ENCODE results near the gene PLEKHM2. TPM values are rescaled to one million over a fixed set of nuclear protein-coding genes. Genes with fewer than 3 reads are reported as not detected.

PLEKHM2 gene, protein sequence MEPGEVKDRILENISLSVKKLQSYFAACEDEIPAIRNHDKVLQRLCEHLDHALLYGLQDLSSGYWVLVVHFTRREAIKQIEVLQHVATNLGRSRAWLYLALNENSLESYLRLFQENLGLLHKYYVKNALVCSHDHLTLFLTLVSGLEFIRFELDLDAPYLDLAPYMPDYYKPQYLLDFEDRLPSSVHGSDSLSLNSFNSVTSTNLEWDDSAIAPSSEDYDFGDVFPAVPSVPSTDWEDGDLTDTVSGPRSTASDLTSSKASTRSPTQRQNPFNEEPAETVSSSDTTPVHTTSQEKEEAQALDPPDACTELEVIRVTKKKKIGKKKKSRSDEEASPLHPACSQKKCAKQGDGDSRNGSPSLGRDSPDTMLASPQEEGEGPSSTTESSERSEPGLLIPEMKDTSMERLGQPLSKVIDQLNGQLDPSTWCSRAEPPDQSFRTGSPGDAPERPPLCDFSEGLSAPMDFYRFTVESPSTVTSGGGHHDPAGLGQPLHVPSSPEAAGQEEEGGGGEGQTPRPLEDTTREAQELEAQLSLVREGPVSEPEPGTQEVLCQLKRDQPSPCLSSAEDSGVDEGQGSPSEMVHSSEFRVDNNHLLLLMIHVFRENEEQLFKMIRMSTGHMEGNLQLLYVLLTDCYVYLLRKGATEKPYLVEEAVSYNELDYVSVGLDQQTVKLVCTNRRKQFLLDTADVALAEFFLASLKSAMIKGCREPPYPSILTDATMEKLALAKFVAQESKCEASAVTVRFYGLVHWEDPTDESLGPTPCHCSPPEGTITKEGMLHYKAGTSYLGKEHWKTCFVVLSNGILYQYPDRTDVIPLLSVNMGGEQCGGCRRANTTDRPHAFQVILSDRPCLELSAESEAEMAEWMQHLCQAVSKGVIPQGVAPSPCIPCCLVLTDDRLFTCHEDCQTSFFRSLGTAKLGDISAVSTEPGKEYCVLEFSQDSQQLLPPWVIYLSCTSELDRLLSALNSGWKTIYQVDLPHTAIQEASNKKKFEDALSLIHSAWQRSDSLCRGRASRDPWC
- total RNA-seq (ENCODE audit: low replicate concordance), result 54.9 and 57.5 TPM in 2 replicates
- long read RNA-seq, partial matches to known transcripts, result 6 of 10 reads
- long read RNA-seq, other reads (novel, unspliced or antisense), result 4 of 10 reads

DNA sequence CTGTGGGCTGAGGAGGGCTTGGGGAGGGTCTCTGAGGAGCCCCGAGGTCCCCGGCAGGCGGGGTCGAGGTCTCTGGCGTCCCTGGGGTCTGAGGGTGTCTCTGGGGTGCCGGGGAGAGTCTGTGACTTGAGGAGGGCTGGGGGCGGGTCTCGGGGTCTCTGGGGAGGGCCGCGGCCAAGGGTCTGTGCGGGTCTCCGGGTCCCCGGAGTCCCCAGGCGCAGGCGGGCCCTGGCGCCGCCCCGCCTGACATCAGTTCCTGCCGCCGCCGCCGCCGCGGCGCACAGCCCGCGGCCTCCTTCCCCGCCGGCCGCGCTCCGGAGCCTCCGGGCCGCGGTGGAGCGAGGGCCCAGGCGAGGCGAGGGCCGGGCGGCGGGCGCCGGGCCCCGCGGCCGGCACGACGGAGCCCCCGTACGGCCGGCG is at the start of gene PLEKHM2:
PLEKHM2 (plus strand) TSS at position 279 of the 420 bp plus-strand sequence. CDS start 239 bp downstream, outside the sequence.
- Mint-ChIP-seq H3K36me3 (peaks cover 11% of the 10 kb centered on the region), H3K27me3 (no peaks in the 10 kb centered on the region), H3K27ac (peak within 1 kb of the TSS; percentile 92), H3K4me3 (peak within 1 kb of the TSS; percentile 93), H3K9me3 (no peaks in the 10 kb centered on the region), H3K4me1 (ENCODE audit: unreplicated experiment) (peaks cover 26% of the 10 kb centered on the region)
- no peak for DNase-seq (ENCODE audit: extremely low spot score, unreplicated experiment)
- TF ChIP-seq, protein P1, sequence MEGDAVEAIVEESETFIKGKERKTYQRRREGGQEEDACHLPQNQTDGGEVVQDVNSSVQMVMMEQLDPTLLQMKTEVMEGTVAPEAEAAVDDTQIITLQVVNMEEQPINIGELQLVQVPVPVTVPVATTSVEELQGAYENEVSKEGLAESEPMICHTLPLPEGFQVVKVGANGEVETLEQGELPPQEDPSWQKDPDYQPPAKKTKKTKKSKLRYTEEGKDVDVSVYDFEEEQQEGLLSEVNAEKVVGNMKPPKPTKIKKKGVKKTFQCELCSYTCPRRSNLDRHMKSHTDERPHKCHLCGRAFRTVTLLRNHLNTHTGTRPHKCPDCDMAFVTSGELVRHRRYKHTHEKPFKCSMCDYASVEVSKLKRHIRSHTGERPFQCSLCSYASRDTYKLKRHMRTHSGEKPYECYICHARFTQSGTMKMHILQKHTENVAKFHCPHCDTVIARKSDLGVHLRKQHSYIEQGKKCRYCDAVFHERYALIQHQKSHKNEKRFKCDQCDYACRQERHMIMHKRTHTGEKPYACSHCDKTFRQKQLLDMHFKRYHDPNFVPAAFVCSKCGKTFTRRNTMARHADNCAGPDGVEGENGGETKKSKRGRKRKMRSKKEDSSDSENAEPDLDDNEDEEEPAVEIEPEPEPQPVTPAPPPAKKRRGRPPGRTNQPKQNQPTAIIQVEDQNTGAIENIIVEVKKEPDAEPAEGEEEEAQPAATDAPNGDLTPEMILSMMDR (conservative IDR thresholded peaks at IDR 0.05), result no peak

DNA sequence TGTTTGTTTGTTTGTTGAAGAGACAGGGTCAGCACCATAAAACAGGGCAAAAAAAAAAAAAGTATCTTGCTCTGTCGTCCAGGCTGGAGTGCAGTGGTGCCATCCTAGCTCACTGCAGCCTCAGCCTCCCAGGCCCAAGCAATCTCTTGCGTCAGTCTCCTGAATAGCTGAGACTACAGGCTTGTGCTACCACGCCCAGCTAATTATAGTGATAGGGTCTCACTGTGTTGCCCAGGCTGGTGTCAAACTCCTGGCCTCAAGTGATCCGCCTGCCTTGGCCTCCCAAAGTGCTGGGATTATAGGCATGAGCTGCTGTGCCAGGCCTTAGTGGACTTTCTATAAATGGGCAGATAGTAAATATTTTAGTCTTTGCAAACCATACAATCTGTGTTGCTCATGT is 47.7 kb upstream of the PLEKHM2 start:
- Mint-ChIP-seq H3K27me3 (no peaks in the 10 kb centered on the region), H3K36me3 (peaks cover 40% of the 10 kb centered on the region), H3K27ac (no peak overlapping the region)

DNA sequence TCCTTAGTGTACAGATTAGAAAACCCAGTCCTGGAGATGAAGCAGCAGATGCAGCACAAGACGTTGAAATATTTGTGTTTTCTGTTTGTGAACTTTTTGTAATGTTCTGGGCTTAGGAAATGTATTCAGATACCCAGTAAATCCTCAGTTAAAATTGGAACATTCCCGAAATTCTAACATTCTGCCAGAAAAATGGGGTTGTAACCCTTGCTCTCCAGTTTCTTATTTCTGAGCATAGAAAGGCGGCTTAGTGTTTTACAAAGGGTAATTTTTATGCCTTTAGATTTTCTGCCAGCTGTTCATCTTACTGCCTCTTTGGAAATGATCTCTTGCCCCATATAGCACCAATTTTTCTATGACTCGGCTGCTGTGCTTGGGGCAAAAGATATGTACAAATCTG is 46.3 kb upstream of the PLEKHM2 start:
- peaks cover 42% of the 10 kb centered on the region for H3K36me3 Mint-ChIP-seq
- no peaks in the 10 kb centered on the region for H3K9me3 Mint-ChIP-seq
- H3K27me3 Mint-ChIP-seq, result no peaks in the 10 kb centered on the region

More for the DNA sequence above, 47.7 kb upstream of the PLEKHM2 start:
- Mint-ChIP-seq H3K4me3 (no peak overlapping the region), H3K9me3 (no peaks in the 10 kb centered on the region), H3K4me1 (ENCODE audit: unreplicated experiment) (no peaks in the 10 kb centered on the region)
- no peak for DNase-seq (ENCODE audit: extremely low spot score, unreplicated experiment)
- TF ChIP-seq, protein P1 (conservative IDR thresholded peaks at IDR 0.05), result no peak

DNA sequence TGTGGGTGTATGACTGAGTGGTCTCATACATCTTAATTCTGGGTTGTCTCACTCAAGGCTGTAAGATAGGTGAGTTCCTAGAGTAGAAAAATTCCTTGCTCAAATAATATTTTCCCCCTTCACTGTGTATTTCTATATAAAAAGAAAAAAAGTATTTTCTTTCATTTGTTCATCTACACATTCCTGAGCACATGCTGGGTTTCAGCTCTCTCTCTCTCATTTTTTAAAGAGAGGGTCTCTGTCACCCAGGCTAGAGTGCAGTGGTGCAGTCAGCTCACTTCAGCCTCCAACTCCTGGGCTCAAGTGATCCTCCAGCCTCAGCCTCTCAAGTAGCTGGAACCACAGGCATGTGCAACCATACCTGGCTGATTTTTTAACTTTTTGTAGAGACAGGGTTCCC is 44.9 kb upstream of the PLEKHM2 start:
- H3K4me3 Mint-ChIP-seq, result no peak overlapping the region
- no peaks in the 10 kb centered on the region for H3K9me3 Mint-ChIP-seq
- TF ChIP-seq, protein P1 (conservative IDR thresholded peaks at IDR 0.05), result no peak
- peaks cover 49% of the 10 kb centered on the region for H3K36me3 Mint-ChIP-seq
- no peaks in the 10 kb centered on the region for H3K4me1 Mint-ChIP-seq (ENCODE audit: unreplicated experiment)
- DNase-seq (ENCODE audit: extremely low spot score, unreplicated experiment), result no peak
- no peaks in the 10 kb centered on the region for H3K27me3 Mint-ChIP-seq
- H3K27ac Mint-ChIP-seq, result no peak overlapping the region

More for the DNA sequence above, 46.3 kb upstream of the PLEKHM2 start:
- H3K27ac Mint-ChIP-seq, result no peak overlapping the region
- no peak overlapping the region for H3K4me3 Mint-ChIP-seq
- H3K4me1 Mint-ChIP-seq (ENCODE audit: unreplicated experiment), result no peaks in the 10 kb centered on the region
- TF ChIP-seq, protein P1 (conservative IDR thresholded peaks at IDR 0.05), result no peak
- no peak for DNase-seq (ENCODE audit: extremely low spot score, unreplicated experiment)

DNA sequence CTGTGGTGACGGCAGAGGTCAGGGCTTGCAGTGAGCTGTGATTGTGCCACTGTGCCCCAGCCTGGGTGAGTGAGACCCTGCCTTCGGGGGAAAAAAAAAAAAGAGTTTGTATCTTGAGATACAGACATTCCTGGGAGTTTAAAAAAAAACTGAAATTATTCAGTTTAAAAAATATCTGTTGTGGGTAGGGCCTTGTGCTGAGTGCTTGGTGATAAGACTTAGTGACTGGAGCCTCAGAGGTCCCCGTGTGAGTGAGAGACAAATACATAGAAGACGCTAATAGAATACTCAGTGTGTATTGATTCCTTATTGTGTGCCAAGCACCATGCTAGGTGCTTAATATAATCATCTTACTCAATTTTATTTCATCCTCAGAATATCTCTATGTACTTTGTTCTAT is 44.2 kb upstream of the PLEKHM2 start:
- TF ChIP-seq, protein P1 (conservative IDR thresholded peaks at IDR 0.05), result no peak
- no peak for DNase-seq (ENCODE audit: extremely low spot score, unreplicated experiment)
- no peaks in the 10 kb centered on the region for H3K4me1 Mint-ChIP-seq (ENCODE audit: unreplicated experiment)
- peaks cover 46% of the 10 kb centered on the region for H3K36me3 Mint-ChIP-seq
- no peak overlapping the region for H3K4me3 Mint-ChIP-seq
- no peak overlapping the region for H3K27ac Mint-ChIP-seq
- H3K27me3 Mint-ChIP-seq, result no peaks in the 10 kb centered on the region
- H3K9me3 Mint-ChIP-seq, result no peaks in the 10 kb centered on the region

Measured in type B pancreatic cell (in vitro differentiated cells).